ENCODE data around the gene APBB2. TPM values are rescaled to one million over a fixed set of nuclear protein-coding genes. Genes with fewer than 3 reads are reported as not detected.

The APBB2 gene
- total and polyA plus RNA-seq, 10 of the 15 experiments (the other 5 are each of a cell fraction or from before 2014, with no cell fraction given) = 2.7 to 24.6 (median 19.0) TPM

DNA sequence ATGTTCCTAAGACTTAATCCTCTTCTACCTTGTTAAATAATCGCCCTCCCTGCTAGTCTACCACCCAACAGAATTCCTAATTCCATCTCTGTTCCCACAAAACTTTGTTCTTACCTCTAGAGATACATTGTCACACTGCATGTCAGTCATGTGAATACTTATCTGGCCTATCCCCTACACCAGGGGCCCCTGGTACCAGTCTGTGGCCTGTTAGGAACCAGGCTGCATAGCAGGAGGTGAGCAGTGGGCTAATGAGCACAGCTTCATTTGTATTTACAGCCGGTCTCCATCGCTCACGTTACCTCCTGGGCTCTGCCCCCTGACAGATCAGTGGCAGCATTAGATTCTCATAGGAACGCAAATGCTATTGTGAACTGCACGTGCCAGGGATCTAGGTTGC, 73.9 kb downstream of the APBB2 start:
- SMC1A ChIA-PET (ENCODE audit: uncharacterized antibody, unreplicated experiment) = interaction anchor here (1.8 kb wide), 1 partner anchor 21 kb away, joined by 5 read pairs; no protein-coding TSS in a partner anchor
- Histone ChIP-seq H3K4me1 (ENCODE audit: control insufficient read depth, insufficient read depth, low read length) (peaks cover 8% of the 10 kb centered on the region), H2AFZ (ENCODE audit: control insufficient read depth, low read depth, low read length) (no peak overlapping the region), H3K36me3 (ENCODE audit: control insufficient read depth in 2 of 2, insufficient read depth in 2 of 2, low read length in 1 of 2) (no peaks in the 10 kb centered on the region), H3K9ac (ENCODE audit: control insufficient read depth, insufficient read depth, low read length) (no peak overlapping the region), H3K79me2 (ENCODE audit: control insufficient read depth, insufficient read depth, low read length) (peaks cover 13% of the 10 kb centered on the region), H3K27ac (ENCODE audit: control insufficient read depth, insufficient read depth) (no peak overlapping the region), H3K9me3 (replicated peaks; ENCODE audit: control insufficient read depth, insufficient read depth, low read length) (no peaks in the 10 kb centered on the region; the same call in 2 of the 3 replicates), H3K4me2 (ENCODE audit: control insufficient read depth, insufficient read depth) (no peak overlapping the region), H3K27me3 (replicated peaks in 1 of 2; ENCODE audit: control insufficient read depth in 2 of 2, insufficient read depth in 2 of 2, low read length in 1 of 2) (no peaks in the 10 kb centered on the region), H4K20me1 (ENCODE audit: control insufficient read depth, insufficient read depth) (no peaks in the 10 kb centered on the region), H3K4me3 (no peak overlapping the region)
- POLR2A ChIA-PET = no interaction called here
- FAIRE-seq (no peak), ATAC-seq (no peak), DNase-seq (ENCODE audit: low read depth, low spot score) (no peak)
- in situ Hi-C loops (cut with MboI) = no loop called here
- WGBS (ENCODE audit: insufficient coverage, insufficient replicate concordance, low lambda C conversion rate, missing lambda C conversion rate) = 78% methylated on average over 6 of the region's 6 CpGs
- TF ChIP-seq, protein P1, sequence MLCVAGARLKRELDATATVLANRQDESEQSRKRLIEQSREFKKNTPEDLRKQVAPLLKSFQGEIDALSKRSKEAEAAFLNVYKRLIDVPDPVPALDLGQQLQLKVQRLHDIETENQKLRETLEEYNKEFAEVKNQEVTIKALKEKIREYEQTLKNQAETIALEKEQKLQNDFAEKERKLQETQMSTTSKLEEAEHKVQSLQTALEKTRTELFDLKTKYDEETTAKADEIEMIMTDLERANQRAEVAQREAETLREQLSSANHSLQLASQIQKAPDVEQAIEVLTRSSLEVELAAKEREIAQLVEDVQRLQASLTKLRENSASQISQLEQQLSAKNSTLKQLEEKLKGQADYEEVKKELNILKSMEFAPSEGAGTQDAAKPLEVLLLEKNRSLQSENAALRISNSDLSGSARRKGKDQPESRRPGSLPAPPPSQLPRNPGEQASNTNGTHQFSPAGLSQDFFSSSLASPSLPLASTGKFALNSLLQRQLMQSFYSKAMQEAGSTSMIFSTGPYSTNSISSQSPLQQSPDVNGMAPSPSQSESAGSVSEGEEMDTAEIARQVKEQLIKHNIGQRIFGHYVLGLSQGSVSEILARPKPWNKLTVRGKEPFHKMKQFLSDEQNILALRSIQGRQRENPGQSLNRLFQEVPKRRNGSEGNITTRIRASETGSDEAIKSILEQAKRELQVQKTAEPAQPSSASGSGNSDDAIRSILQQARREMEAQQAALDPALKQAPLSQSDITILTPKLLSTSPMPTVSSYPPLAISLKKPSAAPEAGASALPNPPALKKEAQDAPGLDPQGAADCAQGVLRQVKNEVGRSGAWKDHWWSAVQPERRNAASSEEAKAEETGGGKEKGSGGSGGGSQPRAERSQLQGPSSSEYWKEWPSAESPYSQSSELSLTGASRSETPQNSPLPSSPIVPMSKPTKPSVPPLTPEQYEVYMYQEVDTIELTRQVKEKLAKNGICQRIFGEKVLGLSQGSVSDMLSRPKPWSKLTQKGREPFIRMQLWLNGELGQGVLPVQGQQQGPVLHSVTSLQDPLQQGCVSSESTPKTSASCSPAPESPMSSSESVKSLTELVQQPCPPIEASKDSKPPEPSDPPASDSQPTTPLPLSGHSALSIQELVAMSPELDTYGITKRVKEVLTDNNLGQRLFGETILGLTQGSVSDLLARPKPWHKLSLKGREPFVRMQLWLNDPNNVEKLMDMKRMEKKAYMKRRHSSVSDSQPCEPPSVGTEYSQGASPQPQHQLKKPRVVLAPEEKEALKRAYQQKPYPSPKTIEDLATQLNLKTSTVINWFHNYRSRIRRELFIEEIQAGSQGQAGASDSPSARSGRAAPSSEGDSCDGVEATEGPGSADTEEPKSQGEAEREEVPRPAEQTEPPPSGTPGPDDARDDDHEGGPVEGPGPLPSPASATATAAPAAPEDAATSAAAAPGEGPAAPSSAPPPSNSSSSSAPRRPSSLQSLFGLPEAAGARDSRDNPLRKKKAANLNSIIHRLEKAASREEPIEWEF (IDR thresholded peaks at IDR 0.05; ENCODE audit: insufficient replicate concordance, low read depth, low read length) = no peak
- TF ChIP-seq BHLHE40 (IDR thresholded peaks at IDR 0.05; ENCODE audit: borderline replicate concordance in 1 of 2, low read depth in 2 of 2, low read length in 1 of 2) (no peak), PAX8 (IDR thresholded peaks at IDR 0.05) (no peak), TARDBP (IDR thresholded peaks at IDR 0.05; ENCODE audit: borderline replicate concordance) (no peak)
- no TSS peak for BruUV-seq (replicated peaks)
- CTCF ChIA-PET = interaction anchor here (1.3 kb wide), 1 partner anchor 215 kb away, joined by 4 read pairs; no protein-coding TSS in a partner anchor
- RAD21 ChIA-PET (ENCODE audit: unreplicated experiment) = no interaction called here
- intact Hi-C loops (cut with micrococcal nuclease; ENCODE audit: unreplicated experiment) = no loop called here
